HG03575 (cell line): ENCODE results near the gene MYBBP1A.

Experiments
- ATAC-seq: cut with Tn5 transposase; IDR thresholded peaks from one replicate; pipeline ENCODE4 v1.9.1; 2021; ENCODE audit not compliant: unreplicated experiment, insufficient number of reproducible peaks, low FRiP score; ENCODE audit errors: extremely low read depth

The MYBBP1A gene

DNA sequence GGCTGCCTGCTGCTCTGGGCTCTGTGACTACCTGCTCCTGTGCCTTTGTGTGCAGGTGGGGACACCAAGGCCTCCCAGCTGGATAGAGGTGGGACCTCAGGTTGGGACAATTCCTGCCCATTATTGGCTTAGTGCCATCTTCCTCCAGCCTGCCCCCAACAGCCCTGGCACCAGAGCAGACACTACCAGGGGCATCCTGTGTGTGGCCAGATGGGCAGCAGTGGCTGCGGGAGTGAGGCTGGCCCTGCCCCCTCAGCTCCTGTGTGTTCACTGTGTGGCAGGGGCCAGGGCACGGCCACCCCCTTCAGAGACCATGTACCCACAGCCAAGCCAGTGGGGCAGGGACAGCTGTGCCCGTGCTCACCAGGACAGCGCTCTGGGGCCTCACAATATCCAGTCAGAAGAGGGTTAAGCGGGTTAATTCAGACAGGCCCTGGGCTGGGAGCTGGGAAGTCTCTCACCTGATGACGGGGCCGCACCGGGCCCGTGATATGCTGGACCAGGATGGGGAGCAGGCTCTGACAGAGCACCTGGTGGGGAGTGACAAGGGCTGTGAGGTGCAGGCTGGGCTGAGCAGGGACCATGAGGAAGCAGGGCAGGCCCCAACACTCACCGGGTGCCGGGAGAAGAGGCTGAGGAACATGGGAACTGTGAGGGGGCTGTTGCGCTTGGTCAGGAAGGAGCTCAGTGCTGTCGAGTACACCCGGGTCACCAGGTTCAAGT, 13.0 kb downstream of the MYBBP1A start:
- no peak for ATAC-seq

DNA sequence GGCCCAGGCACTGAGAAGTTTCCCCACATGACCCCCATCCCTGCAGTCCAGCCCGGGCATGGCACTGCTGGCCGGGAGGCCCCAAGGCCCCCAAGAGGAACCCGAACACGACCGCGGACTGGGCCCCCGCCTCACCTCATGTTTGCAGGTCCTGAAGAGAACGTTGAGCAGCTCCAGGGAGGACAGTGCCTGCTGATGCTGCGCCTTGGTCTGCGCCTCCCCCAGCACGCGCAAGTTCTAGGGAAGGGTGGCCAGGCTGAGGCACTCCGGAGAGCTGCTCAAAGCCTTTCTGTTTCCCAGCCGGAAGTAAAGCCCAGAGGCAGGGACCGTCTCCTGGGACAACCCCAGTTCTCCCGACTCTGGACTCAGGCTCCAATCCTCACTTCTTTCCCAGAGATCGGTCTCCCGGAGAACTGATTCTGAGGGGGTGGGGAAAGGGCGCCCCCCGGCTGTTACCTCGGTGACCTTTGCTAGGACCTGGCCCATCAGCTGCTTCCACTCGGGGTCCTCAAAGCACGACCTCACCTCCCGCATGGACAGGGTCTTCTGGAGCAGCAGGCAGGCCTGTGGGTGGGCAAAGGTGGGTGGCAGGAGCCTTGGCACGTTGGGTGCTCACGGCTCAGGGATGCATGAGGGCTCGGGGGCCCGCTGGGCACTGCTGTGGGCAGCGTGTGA, 13.7 kb downstream of the MYBBP1A start:
- ATAC-seq, result no peak

DNA sequence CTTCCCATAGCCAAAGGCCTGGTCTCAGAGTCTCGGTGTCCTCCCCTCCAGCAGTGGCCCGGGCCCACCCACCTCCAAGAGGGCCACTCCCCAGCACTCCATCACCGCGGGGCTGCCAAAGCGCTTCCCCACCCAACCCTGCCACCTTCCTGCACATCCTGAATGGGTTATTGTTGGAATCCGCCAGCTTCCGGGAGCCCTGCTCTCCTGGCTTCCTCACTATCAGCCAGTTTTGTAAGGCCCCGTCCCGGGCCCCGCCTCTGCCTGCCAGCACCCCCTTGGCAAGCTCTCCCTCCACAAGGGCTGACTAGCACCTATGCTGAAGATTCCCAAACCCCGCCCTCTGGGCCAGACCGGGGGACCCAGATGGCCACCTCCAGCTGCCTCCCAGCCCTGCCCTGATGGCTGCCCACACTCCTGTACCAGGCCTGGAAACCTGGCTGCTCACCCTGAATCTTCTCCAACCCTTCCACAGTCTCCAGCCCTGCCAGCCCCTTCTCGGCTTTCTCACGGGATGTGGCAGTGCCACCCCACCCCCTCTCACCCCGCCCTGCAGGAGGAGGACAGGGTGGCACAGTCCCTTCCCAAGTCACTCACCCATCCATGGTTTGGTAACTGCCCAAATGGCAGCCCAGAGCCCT, 14.4 kb downstream of the MYBBP1A start:
- no peak for ATAC-seq

DNA sequence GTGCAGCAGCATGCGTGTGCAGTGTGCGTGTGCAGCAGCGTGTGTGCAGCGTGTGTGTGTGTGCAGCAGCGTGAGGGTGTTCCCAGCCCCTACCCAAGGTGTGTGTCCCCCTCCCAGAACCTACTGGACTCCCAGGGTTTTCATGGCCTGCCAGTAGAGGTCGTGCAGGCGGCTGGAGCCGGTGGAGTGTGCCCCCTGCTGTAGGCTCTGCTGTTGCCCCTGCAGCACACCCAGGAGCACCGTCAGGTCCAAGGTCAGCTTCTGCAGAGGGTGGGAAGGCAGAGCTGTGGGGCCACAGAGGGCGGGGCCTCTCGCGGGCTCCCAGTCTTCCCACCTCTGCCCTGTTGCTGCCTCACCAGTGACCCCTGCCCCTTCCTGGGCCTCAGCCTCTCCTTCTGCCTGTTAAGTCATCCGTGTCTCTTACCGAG, 14.9 kb downstream of the MYBBP1A start:
- ATAC-seq, result no peak

DNA sequence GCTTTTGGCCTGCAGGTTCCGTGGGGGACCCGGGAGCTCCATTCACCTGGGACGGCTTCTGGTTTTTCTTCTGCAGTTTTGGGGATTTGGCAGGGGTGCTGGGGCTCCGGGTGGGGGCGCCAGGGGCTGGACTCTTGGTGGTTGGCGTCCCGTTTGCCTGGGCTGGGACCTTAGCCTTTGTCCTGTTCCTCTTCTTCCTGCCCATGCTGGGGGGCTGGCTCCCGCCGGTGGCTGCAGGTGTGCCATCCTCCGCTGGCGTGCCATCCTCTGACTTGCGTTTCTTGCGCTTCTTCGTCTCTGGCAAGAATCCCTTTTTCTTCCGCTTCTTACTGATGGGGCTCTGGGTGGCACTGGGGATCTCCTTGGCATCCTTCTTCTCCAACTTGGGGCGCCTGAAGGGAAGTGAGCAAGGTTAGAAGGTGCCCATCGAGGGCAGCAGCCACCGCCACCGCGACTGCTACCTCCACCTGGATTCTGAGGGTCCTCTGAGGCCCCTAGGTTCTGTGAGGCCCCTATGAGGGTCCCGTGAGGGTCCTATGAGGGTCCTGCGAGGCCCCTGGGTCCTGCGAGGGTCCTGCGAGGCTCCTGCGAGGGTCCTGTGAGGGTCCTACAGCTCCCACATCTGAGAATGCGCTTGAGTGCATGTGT, 15.5 kb downstream of the MYBBP1A start:
- ATAC-seq, result no peak

DNA sequence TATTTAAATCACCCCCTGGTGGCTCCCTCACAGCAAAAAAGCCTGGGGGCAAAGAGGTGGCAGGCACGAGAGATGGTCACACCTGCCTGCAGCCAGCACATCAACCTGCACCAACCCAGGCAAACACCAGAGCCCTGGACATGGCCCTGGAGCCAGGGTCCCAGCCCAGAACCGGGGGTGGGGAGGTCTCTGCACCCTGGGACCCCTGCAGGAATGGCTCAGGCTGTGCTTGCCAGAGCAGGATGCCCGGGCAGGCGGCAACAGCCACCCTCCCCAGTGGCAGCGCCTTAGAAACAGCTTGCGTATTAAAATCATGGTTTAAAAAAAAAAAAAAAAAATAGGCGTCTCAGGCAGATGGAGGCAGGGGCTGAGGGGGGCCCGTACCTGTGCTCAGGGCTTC, 16.2 kb downstream of the MYBBP1A start:
- ATAC-seq, result no peak

- ATAC-seq, result no peak
These were observed 16.8 kb downstream of the MYBBP1A start for GRCh38 chr17:4538236-4539002.

DNA sequence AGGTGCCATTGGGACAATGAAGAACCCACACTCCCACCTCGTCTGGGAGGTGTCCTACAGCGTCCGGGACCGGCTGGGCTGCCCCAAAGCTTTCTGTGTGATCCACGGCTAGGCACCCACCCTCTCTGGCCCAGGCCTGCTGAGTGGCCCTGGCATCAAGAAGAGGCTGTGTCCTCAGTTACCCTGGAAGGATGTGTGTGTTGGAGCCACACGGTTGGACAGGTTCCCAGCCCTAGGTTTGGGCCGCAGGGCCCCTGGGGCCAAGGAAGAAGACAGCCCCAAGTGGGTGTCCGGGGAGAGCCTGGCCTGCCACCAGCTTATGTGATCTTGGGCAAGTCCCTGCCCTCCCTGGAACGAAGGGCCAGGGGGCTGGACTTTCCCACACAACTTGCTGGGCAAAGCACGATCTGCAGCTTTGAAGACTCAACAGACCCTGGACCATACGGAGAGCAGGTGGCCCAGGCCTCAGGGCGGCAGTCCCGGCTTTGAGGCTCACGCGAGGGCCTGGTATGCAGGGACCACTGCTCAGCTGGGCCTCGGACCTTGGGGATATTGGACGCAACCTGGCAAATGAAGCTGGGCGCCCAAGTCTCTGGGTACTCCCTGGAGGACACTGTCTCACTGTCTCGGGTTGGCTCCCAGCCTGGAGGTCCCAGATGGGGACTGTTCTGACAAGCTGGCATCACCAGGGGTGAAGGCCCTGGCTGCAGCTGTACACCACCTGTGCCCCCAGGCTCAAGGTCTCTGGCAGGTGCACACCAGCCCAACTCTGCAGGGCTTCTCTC, 17.5 kb downstream of the MYBBP1A start:
- no peak for ATAC-seq

- no peak for ATAC-seq
These were observed 18.3 kb downstream of the MYBBP1A start for GRCh38 chr17:4536742-4537411.

DNA sequence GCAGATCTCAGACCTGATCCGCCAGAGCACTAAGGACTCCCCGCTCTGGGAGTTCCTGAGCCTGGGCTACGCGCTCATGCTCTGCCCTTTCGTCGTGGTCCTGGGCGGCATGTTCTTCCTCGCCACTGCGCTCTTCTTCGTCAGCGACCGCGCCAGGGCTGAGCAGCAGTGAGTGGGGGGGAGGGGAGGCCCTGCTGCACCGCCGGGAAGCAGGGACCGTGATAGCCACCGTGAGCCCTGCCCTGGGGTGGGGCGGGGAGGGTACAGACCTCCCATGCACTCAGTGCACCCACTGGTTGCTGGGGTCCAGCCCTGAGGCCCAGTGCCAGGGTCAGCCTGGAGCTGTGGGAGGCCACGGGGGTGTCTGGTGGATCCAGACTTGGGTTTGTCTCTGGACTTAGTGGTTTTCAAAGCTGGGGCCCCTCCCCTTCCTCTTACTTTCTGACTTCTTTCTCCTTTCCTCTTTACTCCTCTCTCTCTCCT, 18.9 kb downstream of the MYBBP1A start:
- ATAC-seq, result no peak

DNA sequence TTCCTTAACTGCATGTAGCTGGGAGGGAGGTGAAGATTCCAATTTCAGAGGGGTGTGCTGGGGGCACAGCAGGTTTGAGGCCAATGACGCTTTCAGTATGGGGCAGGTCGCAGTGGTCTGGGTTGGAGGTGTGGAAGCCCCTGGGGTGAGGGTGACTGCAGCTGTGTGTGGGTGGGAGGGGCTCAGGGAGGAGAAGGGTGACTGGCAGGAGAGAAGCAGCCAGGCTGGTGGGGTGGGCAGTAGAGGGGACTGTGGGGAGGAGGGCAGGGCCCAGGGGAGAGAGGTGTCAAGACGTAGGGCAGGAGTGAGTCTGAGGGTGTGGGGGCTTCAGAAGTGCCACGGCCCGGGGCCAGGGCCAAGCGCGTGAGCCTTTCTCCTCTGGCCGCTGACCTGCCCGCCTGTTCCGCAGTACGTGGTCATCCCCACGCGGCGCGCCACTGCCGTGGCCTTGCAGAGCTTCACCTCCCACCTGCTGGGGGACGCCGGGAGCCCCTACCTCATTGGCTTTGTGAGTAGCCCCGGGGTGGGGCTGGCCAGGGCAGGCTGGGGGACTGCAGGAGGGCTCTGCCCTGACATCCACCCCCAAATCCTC, 19.4 kb downstream of the MYBBP1A start:
- no peak for ATAC-seq

GRCh38 chr17:4534928-4535666, 20.1 kb downstream of the MYBBP1A start:
- no peak for ATAC-seq

DNA sequence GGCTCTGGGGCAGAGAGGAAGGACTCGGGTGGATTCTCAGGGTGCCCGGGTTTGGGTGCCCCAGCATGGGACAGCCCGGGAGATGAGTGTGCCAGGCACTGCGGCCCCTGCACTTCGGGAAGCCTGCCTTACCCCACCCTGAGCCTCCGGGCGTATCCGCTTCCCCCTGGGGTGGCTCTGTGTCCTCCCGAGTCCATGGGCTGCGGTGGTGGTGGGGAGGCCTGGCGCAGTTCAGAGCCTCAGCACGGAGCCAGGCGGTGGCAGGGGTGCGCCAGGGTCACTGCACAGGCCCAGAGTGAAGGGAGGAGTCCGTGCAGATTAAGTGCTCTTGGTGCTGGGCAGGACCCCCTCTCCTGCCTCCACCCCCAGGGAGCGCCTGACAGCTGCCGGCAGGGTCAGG, 20.7 kb downstream of the MYBBP1A start:
- ATAC-seq, result no peak

GRCh38 chr17:4533523-4534504, 21.4 kb downstream of the MYBBP1A start:
- ATAC-seq, result no peak

DNA sequence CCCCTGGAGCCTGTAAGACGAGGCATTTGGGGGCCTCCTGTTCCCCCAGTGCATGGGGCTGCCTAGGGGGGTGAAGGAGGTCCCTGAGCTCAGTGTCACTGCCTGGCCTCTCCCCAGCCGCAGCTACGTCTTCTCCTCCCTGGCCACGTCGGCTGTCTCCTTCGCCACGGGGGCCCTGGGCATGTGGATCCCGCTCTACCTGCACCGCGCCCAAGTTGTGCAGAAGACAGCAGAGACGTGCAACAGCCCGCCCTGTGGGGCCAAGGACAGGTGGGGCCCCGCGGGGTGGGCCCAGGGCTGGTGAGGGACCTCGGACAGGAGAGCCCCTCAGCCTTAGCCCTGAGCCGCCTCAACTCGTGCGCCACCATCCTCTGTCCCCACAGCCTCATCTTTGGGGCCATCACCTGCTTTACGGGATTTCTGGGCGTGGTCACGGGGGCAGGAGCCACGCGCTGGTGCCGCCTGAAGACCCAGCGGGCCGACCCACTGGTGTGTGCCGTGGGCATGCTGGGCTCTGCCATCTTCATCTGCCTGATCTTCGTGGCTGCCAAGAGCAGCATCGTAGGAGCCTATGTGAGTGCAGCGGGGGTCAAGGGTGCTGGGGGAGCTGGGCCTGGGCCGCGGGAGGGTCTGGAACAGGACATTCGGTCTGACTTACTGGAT, 22.2 kb downstream of the MYBBP1A start:
- ATAC-seq, result no peak
